Measurements from ENCODE around the gene ADAMTSL3. TPM values are rescaled to one million over a fixed set of nuclear protein-coding genes. Genes with fewer than 3 reads are reported as not detected.

ADAMTSL3 gene
- total RNA-seq, 4 donors from 2014 or later, result 4.9 to 8.8 (median 6.8) TPM

- H3K27ac ChIP-seq, result peak overlapping the region; percentile 51 to 76 (median 65)
- no peak for DNase-seq
Measured at GRCh38 chr15:83692746-83693581, 39.0 kb downstream of the ADAMTSL3 start.

GRCh38 chr15:83694015-83694414 is 40.1 kb downstream of the ADAMTSL3 start:
- no peak overlapping the region for H3K4me3 ChIP-seq
- TF ChIP-seq CTCF (IDR thresholded peaks at IDR 0.05) (no peak), POLR2AphosphoS5 (IDR thresholded peaks at IDR 0.05) (peak in 1 of 3 donors; percentile 15), EP300 (IDR thresholded peaks at IDR 0.05; ENCODE audit: low read depth) (peak; percentile 16)
- intact Hi-C loops (cut with DNase I; ENCODE audit: low total_unique reads), result no loop called here
- peak overlapping the region; percentile 51 to 76 (median 65) for H3K27ac ChIP-seq
- peaks cover 0 to 16% (median 6%) of the 10 kb centered on the region in 4 donors for H3K4me1 ChIP-seq
- H3K9me3 ChIP-seq, result no peaks in the 10 kb centered on the region
- in situ Hi-C loops (cut with MboI; ENCODE audit: low pct_ligation_motif_present in 1 of 4, low pct_unique_long_range_greater_than_20kb in 1 of 4, low sequenced_read_pairs in 3 of 4), result no loop called here
- 51 to 62% methylated on average over 9 of the region's 9 CpGs for WGBS, 2 donors (ENCODE audit: low coverage in 1 of 2)
- no peak for DNase-seq
- H3K27me3 ChIP-seq, result no peaks in the 10 kb centered on the region
- H3K36me3 ChIP-seq, result no peaks in the 10 kb centered on the region

More at GRCh38 chr15:83692746-83693581, 39.0 kb downstream of the ADAMTSL3 start:
- 35 to 42% methylated on average over 8 to 10 of the region's 10 CpGs for WGBS, 2 donors (ENCODE audit: low coverage in 1 of 2)
- no peaks in the 10 kb centered on the region for H3K27me3 ChIP-seq
- in situ Hi-C loops (cut with MboI; ENCODE audit: low pct_ligation_motif_present in 1 of 4, low pct_unique_long_range_greater_than_20kb in 1 of 4, low sequenced_read_pairs in 3 of 4) (no loop called here), intact Hi-C loops (cut with DNase I; ENCODE audit: low total_unique reads) (loop anchor here (2.0 kb wide), 1 partner anchor 38 kb away; the partner anchor contains the start of gene ADAMTSL3)
- peaks cover 0 to 16% (median 6%) of the 10 kb centered on the region in 4 donors for H3K4me1 ChIP-seq
- H3K9me3 ChIP-seq, result no peaks in the 10 kb centered on the region
- TF ChIP-seq POLR2AphosphoS5 (IDR thresholded peaks at IDR 0.05), result peak; percentile 49 to 73 (median 65)
- no peak for TF ChIP-seq CTCF (IDR thresholded peaks at IDR 0.05)
- H3K36me3 ChIP-seq, result no peaks in the 10 kb centered on the region
- no peak overlapping the region for H3K4me3 ChIP-seq

- peaks cover 0 to 16% (median 6%) of the 10 kb centered on the region in 4 donors for H3K4me1 ChIP-seq
- no peaks in the 10 kb centered on the region for H3K9me3 ChIP-seq
- H3K4me3 ChIP-seq, result no peak overlapping the region
- peak overlapping the region; percentile 51 to 76 (median 65) for H3K27ac ChIP-seq
- intact Hi-C loops (cut with DNase I; ENCODE audit: low total_unique reads) (no loop called here), in situ Hi-C loops (cut with MboI; ENCODE audit: low pct_ligation_motif_present in 1 of 4, low pct_unique_long_range_greater_than_20kb in 1 of 4, low sequenced_read_pairs in 3 of 4) (no loop called here)
- DNase-seq, result no peak
- TF ChIP-seq POLR2A (IDR thresholded peaks at IDR 0.05), result no peak
- H3K36me3 ChIP-seq, result no peaks in the 10 kb centered on the region
- no peaks in the 10 kb centered on the region for H3K27me3 ChIP-seq
- WGBS, 2 donors (ENCODE audit: low coverage in 1 of 2), result 42 to 55% methylated on average over 4 to 5 of the region's 5 CpGs
Measured at GRCh38 chr15:83694536-83694935, 40.6 kb downstream of the ADAMTSL3 start.

- H3K4me3 ChIP-seq, result no peak overlapping the region
- in situ Hi-C loops (cut with MboI; ENCODE audit: low pct_ligation_motif_present in 1 of 4, low pct_unique_long_range_greater_than_20kb in 1 of 4, low sequenced_read_pairs in 3 of 4), result no loop called here
- intact Hi-C loops (cut with DNase I; ENCODE audit: low total_unique reads), result no loop called here
- peak overlapping the region in 3 of 4 donors; percentile 16 to 76 (median 54) for H3K27ac ChIP-seq
- no peaks in the 10 kb centered on the region for H3K9me3 ChIP-seq
- no peaks in the 10 kb centered on the region for H3K36me3 ChIP-seq
- H3K4me1 ChIP-seq, result peaks cover 0 to 16% (median 6%) of the 10 kb centered on the region in 4 donors
- no peaks in the 10 kb centered on the region for H3K27me3 ChIP-seq
- TF ChIP-seq POLR2A (IDR thresholded peaks at IDR 0.05) (no peak), POLR2AphosphoS5 (IDR thresholded peaks at IDR 0.05) (no peak), EP300 (IDR thresholded peaks at IDR 0.05; ENCODE audit: low read depth) (no peak), CTCF (IDR thresholded peaks at IDR 0.05) (no peak)
- WGBS, 2 donors (ENCODE audit: low coverage in 1 of 2), result 21% methylated on average over 3 of the region's 3 CpGs; no CpG with 5 or more reads in 1 of the 2 donors
- no peak for DNase-seq
Measured at GRCh38 chr15:83695246-83695645, 41.3 kb downstream of the ADAMTSL3 start.

All from transverse colon (tissue), 4 donors.